GM19463 (cell line): ENCODE measurements around the gene PTBP1.
"Not testable (repeated sequence)": the region's sequence is repeated elsewhere in the genome, so short reads cannot be mapped to it uniquely, and the experiment has no call there.

Source experiments
- ATAC-seq: cut with Tn5 transposase; IDR thresholded peaks from one replicate; pipeline ENCODE4 v1.9.1; 2021; ENCODE audit warnings: mild to moderate bottlenecking, moderate library complexity; ENCODE audit not compliant: unreplicated experiment

PTBP1 gene

GRCh38 chr19:850979-851335 lies 53.7 kb downstream of the PTBP1 start:
- no peak for ATAC-seq

GRCh38 chr19:852136-853013 lies 55.1 kb downstream of the PTBP1 start, which contains the start of gene ELANE:
ELANE (plus strand) TSS chr19:852303; CDS start chr19:852329, 26 bp downstream.
- no peak for ATAC-seq

GRCh38 chr19:853014-853585 lies 55.8 kb downstream of the PTBP1 start:
- ATAC-seq, result no peak

GRCh38 chr19:853614-854220 lies 56.5 kb downstream of the PTBP1 start:
- ATAC-seq, result not testable (repeated sequence)

GRCh38 chr19:854549-854948 lies 57.3 kb downstream of the PTBP1 start:
- ATAC-seq, result no peak

GRCh38 chr19:855142-855541 lies 57.9 kb downstream of the PTBP1 start:
- no peak for ATAC-seq

GRCh38 chr19:855566-856120 lies 58.4 kb downstream of the PTBP1 start:
- ATAC-seq, result no peak

- no peak for ATAC-seq
Measured at GRCh38 chr19:858284-858683, 61.0 kb downstream of the PTBP1 start.

GRCh38 chr19:858868-859843 lies 61.9 kb downstream of the PTBP1 start, which contains the start of gene CFD:
CFD (plus strand) TSS chr19:859664; CDS start chr19:859690, 26 bp downstream.
- no peak for ATAC-seq

- ATAC-seq, result no peak
Measured at GRCh38 chr19:861141-861755, 64.0 kb downstream of the PTBP1 start.
